ENCODE data around the gene BMAL1. TPM values are rescaled to one million over a fixed set of nuclear protein-coding genes. Genes with fewer than 3 reads are reported as not detected.

BMAL1 gene
- total and polyA plus RNA-seq, 7 donors: 7.4 to 35.4 (median 28.2) TPM

GRCh38 chr11:13324141-13324540 lies 46.6 kb downstream of the BMAL1 start:
- peaks cover 0 to 5% of the 10 kb centered on the region in 2 donors for H3K36me3 ChIP-seq (ENCODE audit: insufficient read depth in 1 of 2, low read depth in 1 of 2)
- H3K4me3 ChIP-seq: no peak overlapping the region
- intact Hi-C loops (cut with DNase I): no loop called here
- no peaks in the 10 kb centered on the region for H3K27me3 ChIP-seq (ENCODE audit: insufficient read depth in 3 of 3, low read length in 2 of 3)
- DNase-seq (no peak), ATAC-seq (peak; percentile 20 to 50 (median 38))
- no peaks in the 10 kb centered on the region for H3K9me3 ChIP-seq
- peaks cover 46% of the 10 kb centered on the region for H3K4me1 ChIP-seq
- no peak overlapping the region for H3K27ac ChIP-seq
- TF ChIP-seq CTCF (IDR thresholded peaks at IDR 0.05): no peak
- 43 to 57% (median 44%) methylated on average over 8 of the region's 8 CpGs for WGBS, 3 donors

- H3K4me1 ChIP-seq: peaks cover 46% of the 10 kb centered on the region
- 26 to 57% (median 34%) methylated on average over 5 of the region's 5 CpGs for WGBS, 3 donors
- no peak overlapping the region for H3K27ac ChIP-seq
- no peak overlapping the region for H3K4me3 ChIP-seq
- no peaks in the 10 kb centered on the region for H3K9me3 ChIP-seq
- H3K36me3 ChIP-seq (ENCODE audit: insufficient read depth in 1 of 2, low read depth in 1 of 2): peaks cover 0 to 5% of the 10 kb centered on the region in 2 donors
- no peaks in the 10 kb centered on the region for H3K27me3 ChIP-seq (ENCODE audit: insufficient read depth in 3 of 3, low read length in 2 of 3)
- no peak for TF ChIP-seq CTCF (IDR thresholded peaks at IDR 0.05)
- peak; percentile 42 to 62 (median 50) for ATAC-seq
- intact Hi-C loops (cut with DNase I): no loop called here
- DNase-seq: no peak
Observed at GRCh38 chr11:13324709-13325108, 47.1 kb downstream of the BMAL1 start.

- intact Hi-C loops (cut with DNase I): no loop called here
- DNase-seq (no peak), ATAC-seq (no peak)
- Histone ChIP-seq H3K4me1 (peaks cover 61% of the 10 kb centered on the region), H3K27me3 (ENCODE audit: insufficient read depth in 3 of 3, low read length in 2 of 3) (no peaks in the 10 kb centered on the region), H3K36me3 (ENCODE audit: insufficient read depth in 1 of 2, low read depth in 1 of 2) (no peaks in the 10 kb centered on the region), H3K4me3 (no peak overlapping the region), H3K27ac (no peak overlapping the region), H3K9me3 (no peaks in the 10 kb centered on the region)
- no peak for TF ChIP-seq CTCF (IDR thresholded peaks at IDR 0.05)
- WGBS, 3 donors: 55 to 64% (median 63%) methylated on average over 4 of the region's 4 CpGs
Observed at GRCh38 chr11:13327421-13327820, 49.8 kb downstream of the BMAL1 start.

GRCh38 chr11:13328286-13328685 lies 50.7 kb downstream of the BMAL1 start:
- TF ChIP-seq CTCF (IDR thresholded peaks at IDR 0.05): no peak
- Histone ChIP-seq H3K4me3 (no peak overlapping the region), H3K4me1 (peaks cover 69% of the 10 kb centered on the region), H3K27ac (no peak overlapping the region), H3K36me3 (ENCODE audit: insufficient read depth in 1 of 2, low read depth in 1 of 2) (no peaks in the 10 kb centered on the region), H3K27me3 (ENCODE audit: insufficient read depth in 3 of 3, low read length in 2 of 3) (no peaks in the 10 kb centered on the region), H3K9me3 (no peaks in the 10 kb centered on the region)
- 70 to 75% (median 73%) methylated on average over 5 of the region's 5 CpGs for WGBS, 3 donors
- no peak for ATAC-seq
- intact Hi-C loops (cut with DNase I): no loop called here
- no peak for DNase-seq

GRCh38 chr11:13329670-13330356 lies 52.2 kb downstream of the BMAL1 start:
- peak overlapping the region; percentile 63 for H3K27ac ChIP-seq
- no peaks in the 10 kb centered on the region for H3K9me3 ChIP-seq
- no peaks in the 10 kb centered on the region for H3K27me3 ChIP-seq (ENCODE audit: insufficient read depth in 3 of 3, low read length in 2 of 3)
- WGBS, 3 donors: 28 to 50% (median 41%) methylated on average over 11 of the region's 11 CpGs
- TF ChIP-seq CTCF (IDR thresholded peaks at IDR 0.05): no peak
- peaks cover 74% of the 10 kb centered on the region for H3K4me1 ChIP-seq
- DNase-seq (no peak), ATAC-seq (peak; percentile 70 to 87 (median 76))
- no peak overlapping the region for H3K4me3 ChIP-seq
- intact Hi-C loops (cut with DNase I): loop anchor here (5.0 kb wide), 2 partner anchors 33 to 53 kb away; partner anchors contain the start of gene BMAL1 (in 2 of the 2)
- H3K36me3 ChIP-seq (ENCODE audit: insufficient read depth in 1 of 2, low read depth in 1 of 2): no peaks in the 10 kb centered on the region
